ENCODE results near the gene ARSK. TPM values are rescaled to one million over a fixed set of nuclear protein-coding genes. Genes with fewer than 3 reads are reported as not detected.

ARSK gene
- total and polyA plus RNA-seq, 2 of the 13 experiments (the other 11 are each of a cell fraction or from before 2014, with no cell fraction given) = 7.9 TPM

DNA sequence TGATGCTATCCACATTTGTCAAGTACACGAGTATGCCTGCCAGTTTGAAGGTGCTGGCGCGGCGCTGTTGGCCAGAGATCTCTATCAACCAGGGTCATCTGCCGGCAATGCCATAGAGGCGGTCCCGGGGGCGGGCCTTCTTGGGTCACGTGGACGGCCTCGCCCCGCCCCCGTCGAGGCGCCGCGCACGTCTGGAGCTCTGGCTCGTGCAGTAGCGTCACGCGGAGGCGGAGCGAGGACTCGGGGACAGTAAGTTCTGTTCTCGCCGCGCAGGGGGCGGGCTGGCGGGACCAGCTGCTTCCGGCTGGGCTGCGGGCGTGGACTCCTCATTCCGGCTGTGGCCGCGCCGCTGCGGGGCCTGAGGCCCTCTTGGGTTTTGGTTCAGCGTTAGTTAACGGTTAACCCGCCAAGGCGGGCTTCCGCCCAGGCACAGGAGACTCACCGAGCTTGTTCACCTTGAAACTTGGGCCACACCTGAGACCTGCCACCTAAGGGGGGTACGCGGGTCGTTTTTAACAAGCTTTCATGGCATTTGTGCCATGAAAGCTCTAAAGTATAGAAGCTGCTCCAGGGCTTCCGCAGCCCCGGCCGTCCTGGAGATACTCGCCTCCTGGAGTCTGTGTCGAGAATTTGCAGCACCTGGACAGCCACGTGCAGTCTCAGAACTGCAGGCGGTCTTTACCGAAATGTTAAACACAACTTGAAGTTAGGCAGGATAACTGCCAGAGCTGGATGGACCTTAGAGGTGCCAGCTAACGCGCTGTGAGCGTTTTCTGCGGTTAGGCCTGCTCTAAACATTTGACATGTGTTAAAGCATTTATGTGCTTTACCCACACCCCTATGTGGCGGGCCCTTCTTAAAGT is 91.9 kb downstream of the ARSK start, which contains the start of gene RFESD (continued):
- TF ChIP-seq, protein P1, sequence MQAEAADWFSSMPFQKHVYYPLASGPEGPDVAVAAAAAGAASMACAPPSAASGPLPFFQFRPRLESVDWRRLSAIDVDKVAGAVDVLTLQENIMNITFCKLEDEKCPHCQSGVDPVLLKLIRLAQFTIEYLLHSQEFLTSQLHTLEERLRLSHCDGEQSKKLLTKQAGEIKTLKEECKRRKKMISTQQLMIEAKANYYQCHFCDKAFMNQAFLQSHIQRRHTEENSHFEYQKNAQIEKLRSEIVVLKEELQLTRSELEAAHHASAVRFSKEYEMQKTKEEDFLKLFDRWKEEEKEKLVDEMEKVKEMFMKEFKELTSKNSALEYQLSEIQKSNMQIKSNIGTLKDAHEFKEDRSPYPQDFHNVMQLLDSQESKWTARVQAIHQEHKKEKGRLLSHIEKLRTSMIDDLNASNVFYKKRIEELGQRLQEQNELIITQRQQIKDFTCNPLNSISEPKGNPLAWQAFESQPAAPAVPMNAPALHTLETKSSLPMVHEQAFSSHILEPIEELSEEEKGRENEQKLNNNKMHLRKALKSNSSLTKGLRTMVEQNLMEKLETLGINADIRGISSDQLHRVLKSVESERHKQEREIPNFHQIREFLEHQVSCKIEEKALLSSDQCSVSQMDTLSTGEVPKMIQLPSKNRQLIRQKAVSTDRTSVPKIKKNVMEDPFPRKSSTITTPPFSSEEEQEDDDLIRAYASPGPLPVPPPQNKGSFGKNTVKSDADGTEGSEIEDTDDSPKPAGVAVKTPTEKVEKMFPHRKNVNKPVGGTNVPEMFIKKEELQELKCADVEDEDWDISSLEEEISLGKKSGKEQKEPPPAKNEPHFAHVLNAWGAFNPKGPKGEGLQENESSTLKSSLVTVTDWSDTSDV (CRISPR knock-in tag; IDR thresholded peaks at IDR 0.05) = no peak
- TF ChIP-seq RAD51 (IDR thresholded peaks at IDR 0.05; ENCODE audit: borderline replicate concordance) = peak; percentile 94
- TF ChIP-seq, protein P2, sequence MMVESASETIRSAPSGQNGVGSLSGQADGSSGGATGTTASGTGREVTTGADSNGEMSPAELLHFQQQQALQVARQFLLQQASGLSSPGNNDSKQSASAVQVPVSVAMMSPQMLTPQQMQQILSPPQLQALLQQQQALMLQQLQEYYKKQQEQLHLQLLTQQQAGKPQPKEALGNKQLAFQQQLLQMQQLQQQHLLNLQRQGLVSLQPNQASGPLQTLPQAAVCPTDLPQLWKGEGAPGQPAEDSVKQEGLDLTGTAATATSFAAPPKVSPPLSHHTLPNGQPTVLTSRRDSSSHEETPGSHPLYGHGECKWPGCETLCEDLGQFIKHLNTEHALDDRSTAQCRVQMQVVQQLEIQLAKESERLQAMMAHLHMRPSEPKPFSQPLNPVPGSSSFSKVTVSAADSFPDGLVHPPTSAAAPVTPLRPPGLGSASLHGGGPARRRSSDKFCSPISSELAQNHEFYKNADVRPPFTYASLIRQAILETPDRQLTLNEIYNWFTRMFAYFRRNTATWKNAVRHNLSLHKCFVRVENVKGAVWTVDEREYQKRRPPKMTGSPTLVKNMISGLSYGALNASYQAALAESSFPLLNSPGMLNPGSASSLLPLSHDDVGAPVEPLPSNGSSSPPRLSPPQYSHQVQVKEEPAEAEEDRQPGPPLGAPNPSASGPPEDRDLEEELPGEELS (CRISPR knock-in tag; IDR thresholded peaks at IDR 0.05) = peak; percentile 73
- TF ChIP-seq SMAD9 (CRISPR knock-in tag; IDR thresholded peaks at IDR 0.05) = no peak
- peak; percentile 94 for TF ChIP-seq HNRNPUL1 (IDR thresholded peaks at IDR 0.05; ENCODE audit: low read depth, low read length)
- TF ChIP-seq ZNF180 (CRISPR knock-in tag; IDR thresholded peaks at IDR 0.05; ENCODE audit: borderline replicate concordance, low read depth) = no peak
- no peak for TF ChIP-seq MED8 (CRISPR knock-in tag; IDR thresholded peaks at IDR 0.05; ENCODE audit: insufficient replicate concordance)
- no peak for TF ChIP-seq LCORL (IDR thresholded peaks at IDR 0.05)
- peak; percentile 94 for TF ChIP-seq LCORL (CRISPR knock-in tag; IDR thresholded peaks at IDR 0.05)
- TF ChIP-seq ZSCAN22 (CRISPR knock-in tag; IDR thresholded peaks at IDR 0.05) = no peak
- peak; percentile 89; the same call in 1 of the 2 replicates for TF ChIP-seq ZNF709 (CRISPR knock-in tag; IDR thresholded peaks at IDR 0.05)
- no peak for TF ChIP-seq NCOR1 (IDR thresholded peaks at IDR 0.05; ENCODE audit: borderline replicate concordance, low read length)
- TF ChIP-seq ZNF737 (CRISPR knock-in tag; IDR thresholded peaks at IDR 0.05; ENCODE audit: borderline replicate concordance) = no peak
- peak; percentile 68; the same call in 1 of the 2 replicates for TF ChIP-seq POLR2AphosphoS5 (IDR thresholded peaks at IDR 0.05; ENCODE audit: low read depth, low read length)
- TF ChIP-seq CHD2 (IDR thresholded peaks at IDR 0.05; ENCODE audit: low read depth, low read length) = no peak
- TF ChIP-seq BRCA1 (CRISPR knock-in tag; IDR thresholded peaks at IDR 0.05) = no peak; the same call in 1 of the 2 replicates
- TF ChIP-seq, protein P3, sequence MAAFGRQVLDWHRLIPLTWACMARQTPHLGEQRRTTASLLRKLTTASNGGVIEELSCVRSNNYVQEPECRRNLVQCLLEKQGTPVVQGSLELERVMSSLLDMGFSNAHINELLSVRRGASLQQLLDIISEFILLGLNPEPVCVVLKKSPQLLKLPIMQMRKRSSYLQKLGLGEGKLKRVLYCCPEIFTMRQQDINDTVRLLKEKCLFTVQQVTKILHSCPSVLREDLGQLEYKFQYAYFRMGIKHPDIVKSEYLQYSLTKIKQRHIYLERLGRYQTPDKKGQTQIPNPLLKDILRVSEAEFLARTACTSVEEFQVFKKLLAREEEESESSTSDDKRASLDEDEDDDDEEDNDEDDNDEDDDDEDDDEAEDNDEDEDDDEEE (CRISPR knock-in tag; IDR thresholded peaks at IDR 0.05) = no peak
- TF ChIP-seq SMAD1 (CRISPR knock-in tag; IDR thresholded peaks at IDR 0.05; ENCODE audit: borderline replicate concordance, low read depth) = no peak
- peak; percentile 90 for TF ChIP-seq TARDBP (CRISPR knock-in tag; IDR thresholded peaks at IDR 0.05)
- no peak for TF ChIP-seq CCAR2 (optimal IDR thresholded peaks at IDR 0.05; ENCODE audit: low read depth, low read length)
- TF ChIP-seq ZFP1 (CRISPR knock-in tag; IDR thresholded peaks at IDR 0.05) = peak; percentile 75; the same call in 1 of the 2 replicates
- no peak; the same call in 1 of the 2 replicates for TF ChIP-seq KLF12 (CRISPR knock-in tag; IDR thresholded peaks at IDR 0.05; ENCODE audit: borderline replicate concordance)
- no peak for TF ChIP-seq CC2D1A (CRISPR knock-in tag; IDR thresholded peaks at IDR 0.05)
- TF ChIP-seq FOXC1 (CRISPR knock-in tag; IDR thresholded peaks at IDR 0.05; ENCODE audit: borderline replicate concordance) = peak; percentile 64; the same call in 1 of the 2 replicates
- TF ChIP-seq, protein P4, sequence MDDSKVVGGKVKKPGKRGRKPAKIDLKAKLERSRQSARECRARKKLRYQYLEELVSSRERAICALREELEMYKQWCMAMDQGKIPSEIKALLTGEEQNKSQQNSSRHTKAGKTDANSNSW (CRISPR knock-in tag; IDR thresholded peaks at IDR 0.05; ENCODE audit: borderline replicate concordance) = 0 out of 2 replicates have a peak, but pooled peaks have one; percentile 44

All from HepG2 (cell line).